ENCODE results near the gene C13orf46. TPM values are rescaled to one million over a fixed set of nuclear protein-coding genes. Genes with fewer than 3 reads are reported as not detected.

C13orf46 gene
- 0.11 to 0.41 TPM (median 0.23 TPM) in 5 replicates for total RNA-seq (2022; extraction: Qiagen RNA extraction)

GRCh38 chr13:113973218-113974164 lies at the start of gene C13orf46:
Gene C13orf46 (minus strand): TSS chr13:113974076. CDS start chr13:113973997, 79 bp downstream.

Other genes starting within 250 kb of the C13orf46 start
- 0.58 to 1.5 TPM (median 0.98 TPM) in 5 replicates for gene TMEM255B, start 214.8 kb downstream of the C13orf46 start, total RNA-seq (2022; extraction: Qiagen RNA extraction)
- 7.0 to 10.2 TPM (median 8.9 TPM) in 5 replicates for gene GAS6, start 110.0 kb downstream of the C13orf46 start, total RNA-seq (2022; extraction: Qiagen RNA extraction)
- gene RASA3, start 158.5 kb upstream of the C13orf46 start, total RNA-seq (2022; extraction: Qiagen RNA extraction), result 8.5 to 11.2 TPM (median 10.2 TPM) in 5 replicates
- not detected in 5 replicates for gene CFAP97D2, start 205.2 kb upstream of the C13orf46 start, total RNA-seq (2022; extraction: Qiagen RNA extraction)